ENCODE results near the gene MS4A10.

The MS4A10 gene

GRCh38 chr11:60762851-60763691, 22.1 kb upstream of the MS4A10 start:
- TF ChIP-seq CTCF (IDR thresholded peaks at IDR 0.05): peak; percentile 54

DNA sequence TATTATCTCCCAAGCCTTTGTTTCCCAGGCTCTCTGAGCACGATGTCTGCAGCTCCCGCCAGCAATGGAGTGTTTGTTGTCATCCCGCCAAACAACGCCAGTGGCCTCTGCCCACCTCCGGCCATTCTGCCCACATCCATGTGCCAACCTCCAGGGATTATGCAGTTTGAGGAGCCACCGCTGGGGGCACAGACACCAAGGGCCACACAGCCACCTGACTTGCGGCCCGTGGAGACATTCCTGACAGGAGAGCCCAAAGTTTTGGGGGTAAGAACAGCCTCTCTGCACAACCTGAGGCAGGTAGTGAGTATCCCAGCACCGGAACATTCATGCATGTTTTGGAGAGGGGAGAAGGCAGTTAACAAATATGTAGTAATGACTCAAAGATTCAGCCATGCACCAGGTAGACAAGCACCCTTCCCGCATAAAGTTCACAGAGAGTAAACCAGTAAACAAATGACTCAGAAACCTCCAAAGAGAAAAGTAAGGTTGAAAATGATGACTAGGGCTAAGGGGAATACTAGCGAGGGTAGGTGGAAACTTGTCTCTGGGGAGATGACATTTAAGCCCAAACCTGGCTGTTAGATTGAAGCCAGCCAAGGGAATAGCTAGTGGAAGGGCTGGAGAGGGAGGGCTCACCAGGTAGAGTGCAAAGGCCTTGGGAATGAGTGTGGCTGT, 21.3 kb upstream of the MS4A10 start:
- no peak for TF ChIP-seq CTCF (IDR thresholded peaks at IDR 0.05)

DNA sequence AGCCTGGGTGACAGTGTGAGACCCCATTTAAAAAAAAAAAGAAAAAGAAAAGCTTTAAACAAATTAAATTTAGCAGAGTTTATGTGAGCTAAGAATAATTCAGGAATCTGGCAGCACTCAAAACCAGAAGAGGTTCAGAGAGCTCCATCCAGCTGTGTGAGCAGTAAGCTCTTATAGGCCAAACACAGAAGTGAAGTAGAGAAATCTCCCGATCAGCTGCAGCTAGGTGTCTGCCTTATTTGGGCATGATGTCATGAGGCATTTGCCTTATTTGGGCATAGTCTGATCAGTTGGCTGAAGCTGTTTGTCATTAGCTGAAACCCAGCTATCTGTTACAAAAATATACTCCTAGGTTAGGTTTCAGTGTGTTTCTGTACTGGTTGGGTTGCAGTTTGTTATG, 20.3 kb upstream of the MS4A10 start:
- no peak for TF ChIP-seq CTCF (IDR thresholded peaks at IDR 0.05)

- TF ChIP-seq CTCF (IDR thresholded peaks at IDR 0.05): no peak
Observed at GRCh38 chr11:60765355-60765754, 19.8 kb upstream of the MS4A10 start.

DNA sequence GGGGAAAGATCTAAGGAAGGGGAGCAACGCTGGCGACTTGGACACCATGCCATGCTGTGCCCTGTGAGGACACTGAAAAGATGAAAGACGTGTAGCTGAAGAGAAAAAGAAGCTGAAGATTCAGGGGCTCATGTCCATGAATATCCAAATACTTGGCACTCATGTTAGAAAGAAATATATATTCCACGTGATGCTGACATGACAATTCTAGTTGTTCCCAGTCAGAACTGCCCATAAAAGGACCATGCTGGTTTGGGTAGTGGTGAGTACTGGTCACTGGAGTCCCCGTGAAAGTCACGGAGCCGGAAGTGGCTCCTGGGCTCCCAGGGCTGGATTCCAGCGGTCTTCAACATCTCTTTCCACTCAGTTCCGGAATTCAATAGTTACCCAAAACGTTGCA, 18.6 kb upstream of the MS4A10 start:
- no peak for TF ChIP-seq CTCF (IDR thresholded peaks at IDR 0.05)

GRCh38 chr11:60767388-60767811, 17.7 kb upstream of the MS4A10 start:
- no peak for TF ChIP-seq CTCF (IDR thresholded peaks at IDR 0.05)

- TF ChIP-seq CTCF (IDR thresholded peaks at IDR 0.05): no peak
Observed at GRCh38 chr11:60768202-60768601, 16.9 kb upstream of the MS4A10 start.
